Osteoblast (primary cell): Measurements from ENCODE around the gene ADGRD1. TPM values are rescaled to one million over a fixed set of nuclear protein-coding genes. Genes with fewer than 3 reads are reported as not detected.

Experiments
- DNase-seq: peaks from one replicate; pipeline ENCODE4 v3.0.0; 2011; ENCODE audit warnings: low spot score, mixed read lengths; ENCODE audit not compliant: insufficient read length; ENCODE audit errors: missing footprints
- H2AFZ ChIP-seq: 2 replicates; pipeline ENCODE4 v1.6.0; 2011; ENCODE audit warnings: mild to moderate bottlenecking, low read length
- H3K27ac ChIP-seq: 2 replicates; pipeline ENCODE4 v1.5.1; 2011; ENCODE audit warnings: mild to moderate bottlenecking, low read depth, low read length, moderate library complexity
- H3K27me3 ChIP-seq: 2 replicates; pipeline ENCODE4 v1.6.0; 2012; ENCODE audit warnings: mild to moderate bottlenecking, control low read depth, inconsistent platforms, low read length, moderate library complexity; ENCODE audit not compliant: insufficient read depth
- H3K36me3 ChIP-seq: 2 replicates; pipeline ENCODE4 v1.5.1; 2011; ENCODE audit warnings: mild to moderate bottlenecking, low read length, control low read depth, moderate library complexity; ENCODE audit not compliant: insufficient read depth
- H3K4me1 ChIP-seq: 2 replicates; pipeline ENCODE4 v1.5.1; 2011; ENCODE audit warnings: mild to moderate bottlenecking, low read length, control low read depth, moderate library complexity; ENCODE audit not compliant: insufficient read depth
- H3K4me2 ChIP-seq: 2 replicates; pipeline ENCODE4 v1.6.0; 2011; ENCODE audit warnings: mild to moderate bottlenecking, low read length; ENCODE audit not compliant: insufficient read depth
- H3K4me3 ChIP-seq: fragments of 200-600 bp; sonication (generic); 3 replicates; pipeline ENCODE4 v1.5.1; 2012; ENCODE audit warnings: mild to moderate bottlenecking, low read length, inconsistent platforms; ENCODE audit not compliant: insufficient read depth
- H3K79me2 ChIP-seq: 2 replicates; pipeline ENCODE4 v1.6.0; 2012; ENCODE audit warnings: mild to moderate bottlenecking, low read length, control low read depth, inconsistent platforms; ENCODE audit not compliant: insufficient read depth
- H3K9me3 ChIP-seq: 2 replicates; pipeline ENCODE4 v1.5.1; 2011; ENCODE audit warnings: low read depth, low read length, control low read depth
- H4K20me1 ChIP-seq: 2 replicates; pipeline ENCODE4 v1.6.0; 2012; ENCODE audit warnings: mild to moderate bottlenecking, low read length, control low read depth; ENCODE audit not compliant: insufficient read depth
- CTCF ChIP-seq: IDR thresholded peaks from 2 replicates; pipeline ENCODE4 v1.5.1; 2011; ENCODE audit warnings: mild to moderate bottlenecking, low read depth, low read length, moderate library complexity; ENCODE audit errors: extremely low read depth
- total RNA-seq: library from RNA; depleted of rRNA; stranded (reverse); fragments of >200 nt; gene quantifications from 2 replicates; pipeline ENCODE4 v1.2.3, GENCODE V29; 2012

Gene ADGRD1
- total RNA-seq, 1 donor, result 0.72 TPM

- H3K4me3 ChIP-seq, result no peak overlapping the region
- H3K79me2 ChIP-seq, result no peaks in the 10 kb centered on the region
- no peak overlapping the region for H2AFZ ChIP-seq
- no peaks in the 10 kb centered on the region for H3K9me3 ChIP-seq
- H3K27ac ChIP-seq, result no peak overlapping the region
- no peak for DNase-seq
- no peaks in the 10 kb centered on the region for H4K20me1 ChIP-seq
- H3K4me1 ChIP-seq, result no peaks in the 10 kb centered on the region
- no peak for TF ChIP-seq CTCF
- no peak overlapping the region for H3K4me2 ChIP-seq
- no peaks in the 10 kb centered on the region for H3K36me3 ChIP-seq
- H3K27me3 ChIP-seq, result no peaks in the 10 kb centered on the region
These were observed 198.0 kb downstream of the ADGRD1 start for GRCh38 chr12:131151558-131152345.

GRCh38 chr12:131152587-131152986 is 198.9 kb downstream of the ADGRD1 start:
- Histone ChIP-seq H3K27me3 (no peaks in the 10 kb centered on the region), H3K4me1 (no peaks in the 10 kb centered on the region), H3K36me3 (no peaks in the 10 kb centered on the region), H3K79me2 (no peaks in the 10 kb centered on the region), H3K27ac (no peak overlapping the region), H3K4me2 (no peak overlapping the region), H2AFZ (no peak overlapping the region), H3K4me3 (no peak overlapping the region), H3K9me3 (no peaks in the 10 kb centered on the region), H4K20me1 (no peaks in the 10 kb centered on the region)
- DNase-seq, result no peak
- TF ChIP-seq CTCF, result no peak

GRCh38 chr12:131153016-131153415 is 199.3 kb downstream of the ADGRD1 start:
- Histone ChIP-seq H3K79me2 (no peaks in the 10 kb centered on the region), H3K9me3 (no peaks in the 10 kb centered on the region), H4K20me1 (no peaks in the 10 kb centered on the region), H3K36me3 (no peaks in the 10 kb centered on the region), H3K4me2 (no peak overlapping the region), H3K27me3 (no peaks in the 10 kb centered on the region), H3K4me1 (no peaks in the 10 kb centered on the region), H3K4me3 (no peak overlapping the region), H3K27ac (no peak overlapping the region), H2AFZ (no peak overlapping the region)
- TF ChIP-seq CTCF, result no peak
- DNase-seq, result no peak

- Histone ChIP-seq H3K79me2 (no peaks in the 10 kb centered on the region), H3K27ac (no peak overlapping the region), H3K4me1 (no peaks in the 10 kb centered on the region), H3K4me3 (no peak overlapping the region), H3K36me3 (no peaks in the 10 kb centered on the region), H4K20me1 (no peaks in the 10 kb centered on the region), H3K4me2 (no peak overlapping the region), H3K9me3 (no peaks in the 10 kb centered on the region), H3K27me3 (no peaks in the 10 kb centered on the region), H2AFZ (no peak overlapping the region)
- no peak for DNase-seq
- TF ChIP-seq CTCF, result no peak
These were observed 200.2 kb downstream of the ADGRD1 start for GRCh38 chr12:131153956-131154355.
